HL-60 (cell line): ENCODE data around the gene EFNA1.

Experiments
- DNase-seq, 2 experiments: peaks; one replicate each; pipeline ENCODE4 v3.0.0-alpha.2; 2010 to 2020; ENCODE audit warnings: low read depth in 1 of 2, low spot score in 1 of 2
- H3K27ac ChIP-seq: fragments of 250-450 bp; sonication (Bioruptor Pico); replicated peaks from 2 replicates; pipeline ENCODE4 v1.5.1; 2020; ENCODE audit warnings: mild to moderate bottlenecking, moderate library complexity
- H3K27me3 ChIP-seq: fragments of 250-450 bp; sonication (Bioruptor Pico); 2 replicates; pipeline ENCODE4 v1.5.1; 2021; ENCODE audit warnings: mild to moderate bottlenecking, moderate library complexity; ENCODE audit not compliant: insufficient read depth, poor library complexity, severe bottlenecking
- H3K4me3 ChIP-seq: replicated peaks from 2 replicates; pipeline ENCODE4 v1.5.1; 2011; ENCODE audit warnings: mild to moderate bottlenecking, control low read depth, low read length; ENCODE audit not compliant: insufficient read depth
- CTCF ChIP-seq: IDR thresholded peaks from one replicate; pipeline ENCODE4 v1.5.1; 2011; ENCODE audit warnings: low read length, control low read depth, inconsistent platforms; ENCODE audit not compliant: insufficient read depth
- GABPA ChIP-seq: IDR thresholded peaks from 2 replicates; pipeline ENCODE4 v1.6.1; 2012; ENCODE audit warnings: low read depth
- POLR2AphosphoS5 ChIP-seq: IDR thresholded peaks from 2 replicates; pipeline ENCODE4 v1.6.1; 2012; ENCODE audit warnings: low read depth
- REST ChIP-seq: IDR thresholded peaks from 2 replicates; pipeline ENCODE4 v1.6.1; 2012; ENCODE audit warnings: low read depth; ENCODE audit not compliant: insufficient replicate concordance
- SPI1 ChIP-seq: IDR thresholded peaks from 2 replicates; pipeline ENCODE4 v1.6.1; 2012; ENCODE audit warnings: low read depth, mild to moderate bottlenecking, borderline replicate concordance

The EFNA1 gene

GRCh38 chr1:155108296-155108695 lies 19.4 kb upstream of the EFNA1 start:
- Histone ChIP-seq H3K27me3 (no peaks in the 10 kb centered on the region), H3K4me3 (no peak overlapping the region), H3K27ac (no peak overlapping the region)
- DNase-seq: no peak
- no peak for TF ChIP-seq POLR2AphosphoS5
- no peak for TF ChIP-seq REST
- no peak for TF ChIP-seq GABPA
- TF ChIP-seq CTCF: no peak
- no peak for TF ChIP-seq SPI1

GRCh38 chr1:155110381-155110780 lies 17.3 kb upstream of the EFNA1 start:
- TF ChIP-seq SPI1 (no peak), POLR2AphosphoS5 (no peak), GABPA (no peak), CTCF (no peak), REST (no peak)
- DNase-seq: no peak
- no peak overlapping the region for H3K27ac ChIP-seq
- H3K27me3 ChIP-seq: no peaks in the 10 kb centered on the region
- H3K4me3 ChIP-seq: no peak overlapping the region

- no peaks in the 10 kb centered on the region for H3K27me3 ChIP-seq
- no peak overlapping the region for H3K27ac ChIP-seq
- TF ChIP-seq REST (no peak), SPI1 (no peak), CTCF (no peak), POLR2AphosphoS5 (no peak), GABPA (no peak)
- DNase-seq: no peak
- no peak overlapping the region for H3K4me3 ChIP-seq
Observed at GRCh38 chr1:155110826-155111225, 16.9 kb upstream of the EFNA1 start.
